HG03469 (cell line): ENCODE data around the gene SYTL3.
"Not testable (repeated sequence)": the region's sequence is repeated elsewhere in the genome, so short reads cannot be mapped to it uniquely, and the experiment has no call there.

Experiments used
- ATAC-seq: cut with Tn5 transposase; IDR thresholded peaks from one replicate; pipeline ENCODE4 v1.9.1; 2021; ENCODE audit warnings: mild to moderate bottlenecking, moderate library complexity, moderate number of reproducible peaks; ENCODE audit not compliant: unreplicated experiment

SYTL3 gene

DNA sequence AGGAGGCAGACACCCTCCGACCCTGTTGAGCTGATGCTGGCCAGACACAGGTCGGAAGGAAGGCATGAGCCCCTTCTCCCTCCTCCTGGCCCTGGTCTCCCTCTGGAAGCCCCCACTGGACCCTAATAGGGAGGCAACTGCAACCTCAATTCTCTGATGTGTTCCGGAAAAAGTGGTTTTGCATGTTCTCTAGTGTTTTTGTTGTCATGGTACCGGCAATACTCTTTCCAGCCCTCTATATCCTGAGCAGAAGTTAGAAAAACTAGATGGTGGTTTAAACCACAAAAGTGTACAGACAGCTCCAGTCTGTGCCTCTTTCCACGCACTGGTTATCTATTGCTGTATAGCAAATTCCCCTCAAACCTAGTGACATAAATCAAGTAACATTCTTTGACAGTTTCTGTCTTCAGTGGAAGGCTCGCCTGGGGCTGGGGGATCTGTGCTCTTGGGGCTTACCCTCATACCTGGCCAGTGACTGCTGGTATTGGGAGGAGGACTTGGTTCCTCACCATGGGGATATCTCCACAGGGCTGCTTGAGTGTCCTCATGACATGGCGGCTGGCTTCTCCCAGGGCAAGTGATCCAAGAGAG, 37.0 kb downstream of the SYTL3 start:
- ATAC-seq: no peak

DNA sequence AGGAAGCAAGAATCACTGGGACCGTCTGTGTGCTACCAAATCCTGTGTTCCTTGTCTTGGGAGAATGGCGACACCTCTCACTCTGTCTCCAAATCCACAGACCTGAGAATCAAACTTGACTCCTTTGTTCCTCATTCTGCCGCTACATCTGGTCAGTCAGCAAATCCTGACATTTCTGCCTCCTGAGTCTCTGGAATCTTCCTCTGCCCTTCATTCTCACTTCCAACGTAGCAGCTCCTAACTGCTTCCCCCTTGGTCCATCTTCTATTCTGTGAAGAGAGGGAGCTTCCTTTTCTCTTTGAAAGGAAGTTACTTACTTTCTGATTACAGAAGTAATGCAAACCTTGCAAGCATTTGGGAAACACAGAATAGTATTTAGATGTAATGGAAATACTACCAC, 37.7 kb downstream of the SYTL3 start:
- no peak for ATAC-seq

DNA sequence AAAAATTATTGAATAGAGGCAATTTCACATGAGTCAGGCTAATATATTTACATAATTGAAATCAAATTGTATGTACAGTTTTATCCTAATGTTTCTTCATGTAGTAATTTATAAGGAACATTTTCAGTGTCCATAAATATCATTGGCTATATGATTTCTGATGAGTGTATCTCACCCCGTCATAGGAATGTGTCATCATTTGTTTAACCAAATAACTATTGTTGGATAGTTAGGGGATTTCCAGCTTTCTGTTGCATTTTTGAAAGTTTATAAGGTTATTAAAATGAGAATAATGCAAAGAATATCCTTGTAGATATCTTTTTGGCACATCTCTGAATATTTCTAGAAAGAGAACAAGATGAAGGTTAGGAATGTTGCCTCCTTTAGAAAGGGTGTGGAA, 39.0 kb downstream of the SYTL3 start:
- ATAC-seq: no peak

DNA sequence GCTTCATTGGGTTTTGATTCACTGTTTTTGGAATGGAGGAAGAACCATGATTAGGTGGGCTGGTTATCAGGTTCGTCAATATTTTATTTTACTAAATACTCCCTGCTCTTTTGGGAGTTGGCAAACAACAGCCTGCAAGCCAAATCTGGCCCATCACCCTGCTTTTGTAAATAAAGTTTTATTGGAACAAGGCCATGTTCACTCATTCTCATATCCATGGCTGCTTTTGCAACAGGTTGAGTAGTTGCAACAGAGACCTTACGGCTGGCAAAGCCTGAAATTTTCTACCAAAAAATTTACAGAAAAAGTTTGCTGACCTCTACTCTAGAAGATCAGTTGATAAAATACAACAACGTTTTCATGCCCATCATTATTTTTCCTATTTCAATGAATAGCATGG, 45.1 kb downstream of the SYTL3 start:
- ATAC-seq: no peak

DNA sequence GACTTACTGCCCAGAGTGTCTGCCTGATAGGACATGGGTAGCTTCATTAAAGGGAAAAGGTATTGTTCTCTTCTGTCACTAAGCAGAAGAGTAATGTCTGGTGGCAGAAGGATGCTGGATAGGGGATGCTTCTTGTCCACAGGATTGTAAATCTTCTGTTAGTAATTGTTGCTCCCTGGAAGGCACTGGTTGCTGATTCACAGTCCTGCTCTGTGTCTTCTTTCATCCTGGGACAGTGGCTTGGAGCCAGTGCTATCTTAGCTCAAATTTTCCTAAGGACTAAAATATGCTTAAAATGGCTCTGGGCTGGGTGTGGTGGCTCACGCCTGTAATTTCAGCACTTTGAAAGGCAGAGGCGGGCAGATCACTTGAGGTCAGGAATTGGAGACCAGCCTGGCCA, 48.0 kb downstream of the SYTL3 start:
- ATAC-seq: no peak

DNA sequence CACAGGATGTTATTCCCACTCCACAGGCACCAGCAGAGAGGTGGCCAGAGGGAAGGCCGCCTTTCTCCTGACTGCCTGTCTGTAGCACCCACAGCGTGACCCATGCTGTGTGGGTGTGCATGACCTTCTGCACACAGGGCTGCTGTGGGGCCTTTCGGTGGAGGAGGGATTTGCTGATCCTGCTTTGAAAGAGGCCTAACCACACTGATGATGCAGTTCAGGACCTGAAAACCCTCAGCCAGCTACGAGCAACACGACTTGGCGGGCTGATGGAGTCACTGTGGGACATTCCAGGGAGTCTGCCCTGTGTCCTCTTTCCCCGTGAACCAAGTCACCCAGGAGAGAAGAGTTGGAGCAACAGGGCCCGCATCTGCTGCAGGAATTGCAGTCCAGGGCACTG, 49.1 kb downstream of the SYTL3 start:
- ATAC-seq: no peak

DNA sequence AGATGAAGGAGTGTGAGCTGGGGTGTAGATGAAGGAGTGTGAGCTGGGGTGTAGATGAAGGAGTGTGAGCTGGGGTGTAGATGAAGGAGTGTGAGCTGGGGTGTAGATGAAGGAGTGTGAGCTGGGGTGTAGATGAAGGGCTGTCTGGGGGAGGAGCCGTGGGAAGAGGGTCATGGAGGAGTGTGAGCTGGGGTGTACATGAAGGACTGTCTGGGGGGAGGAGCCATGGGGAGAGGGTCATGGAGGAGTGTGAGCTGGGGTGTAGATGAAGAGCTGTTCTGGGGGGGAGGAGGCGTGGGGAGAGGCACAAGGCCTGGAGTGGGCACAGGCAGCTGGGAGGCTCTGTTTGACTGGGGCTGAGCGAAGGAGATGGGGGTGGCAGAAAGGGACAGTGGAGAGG, 51.4 kb downstream of the SYTL3 start:
- ATAC-seq: not testable (repeated sequence)

DNA sequence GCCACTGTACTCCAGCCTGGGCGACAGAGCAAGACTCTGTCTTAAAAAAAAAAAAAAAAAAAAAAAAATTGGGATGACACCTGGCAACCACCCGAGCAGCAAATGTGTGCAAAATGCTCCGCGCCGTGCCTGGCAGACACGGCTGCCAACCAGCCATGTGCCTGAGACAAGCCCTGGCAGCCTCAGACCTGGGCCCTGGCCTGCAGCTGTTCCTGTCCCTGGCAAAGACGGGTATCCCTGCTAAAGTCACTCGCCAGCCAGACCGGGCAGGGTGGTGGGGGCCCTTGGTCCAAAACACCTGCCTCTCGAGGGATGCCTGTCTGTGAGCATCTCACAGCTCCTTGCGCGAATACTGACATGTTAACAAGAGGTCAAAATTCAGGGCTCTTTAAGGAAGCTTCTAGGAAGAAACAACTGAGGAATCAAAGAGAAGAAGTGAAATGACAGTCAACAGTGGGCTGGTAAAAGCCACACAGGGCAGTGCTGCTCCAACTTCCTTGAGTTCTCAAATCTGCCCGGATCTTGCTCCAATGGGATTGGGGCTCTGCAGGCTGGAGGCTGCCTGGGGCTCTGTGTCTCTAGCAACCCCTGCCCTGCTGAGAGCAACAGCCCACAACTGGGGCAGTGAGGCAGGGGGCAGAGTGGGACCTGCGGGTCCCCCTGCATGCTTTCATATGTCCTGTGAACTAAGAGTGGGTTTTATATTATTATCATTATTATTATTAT, 53.4 kb downstream of the SYTL3 start:
- no peak for ATAC-seq

DNA sequence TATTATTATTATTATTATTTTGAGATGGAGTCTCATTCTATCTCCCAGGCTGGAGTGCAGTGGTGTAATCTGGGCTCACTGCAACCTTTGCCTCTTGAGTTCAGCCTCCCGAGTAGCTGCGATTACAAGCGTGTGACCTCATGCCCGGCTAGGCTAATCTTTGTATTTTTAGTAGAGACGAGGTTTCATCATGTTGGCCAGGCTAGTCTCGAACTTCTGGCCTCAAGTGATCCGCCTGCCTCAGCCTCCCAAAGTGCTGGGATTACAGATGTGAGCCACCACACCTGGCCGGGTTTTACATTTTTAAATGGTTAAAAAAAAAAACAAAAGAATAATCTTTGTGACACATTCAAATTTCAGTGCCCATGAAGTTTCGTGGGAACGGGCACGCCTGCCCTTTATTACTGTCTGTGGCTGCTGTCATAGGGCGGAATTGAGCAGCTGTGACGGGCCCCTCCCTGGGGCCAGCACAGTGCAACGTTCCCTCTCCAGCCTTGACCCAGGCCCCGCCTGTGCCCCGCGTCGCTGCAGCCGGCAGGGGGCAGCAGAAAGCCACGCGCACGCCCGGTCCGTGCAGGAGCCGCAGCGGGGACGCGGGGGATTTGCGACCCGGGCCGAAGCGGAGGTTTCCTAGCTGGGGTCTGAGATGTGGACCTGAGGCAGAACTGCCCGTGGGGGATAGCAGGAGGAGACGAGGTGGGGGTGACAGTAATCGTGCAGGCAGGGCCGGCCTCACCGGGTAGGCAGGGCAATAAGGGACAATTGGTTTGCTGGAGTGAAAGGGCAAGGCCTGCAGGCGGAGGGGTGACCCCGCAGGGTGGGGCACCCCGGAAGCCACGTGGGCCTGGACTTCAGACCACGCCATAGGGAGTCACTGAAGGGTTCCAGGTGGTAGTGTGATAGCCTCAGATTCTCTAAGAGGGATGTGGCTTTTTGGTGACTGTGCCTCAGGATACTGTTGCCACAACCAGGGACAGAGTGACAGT, 54.3 kb downstream of the SYTL3 start:
- peak; percentile 86 for ATAC-seq

DNA sequence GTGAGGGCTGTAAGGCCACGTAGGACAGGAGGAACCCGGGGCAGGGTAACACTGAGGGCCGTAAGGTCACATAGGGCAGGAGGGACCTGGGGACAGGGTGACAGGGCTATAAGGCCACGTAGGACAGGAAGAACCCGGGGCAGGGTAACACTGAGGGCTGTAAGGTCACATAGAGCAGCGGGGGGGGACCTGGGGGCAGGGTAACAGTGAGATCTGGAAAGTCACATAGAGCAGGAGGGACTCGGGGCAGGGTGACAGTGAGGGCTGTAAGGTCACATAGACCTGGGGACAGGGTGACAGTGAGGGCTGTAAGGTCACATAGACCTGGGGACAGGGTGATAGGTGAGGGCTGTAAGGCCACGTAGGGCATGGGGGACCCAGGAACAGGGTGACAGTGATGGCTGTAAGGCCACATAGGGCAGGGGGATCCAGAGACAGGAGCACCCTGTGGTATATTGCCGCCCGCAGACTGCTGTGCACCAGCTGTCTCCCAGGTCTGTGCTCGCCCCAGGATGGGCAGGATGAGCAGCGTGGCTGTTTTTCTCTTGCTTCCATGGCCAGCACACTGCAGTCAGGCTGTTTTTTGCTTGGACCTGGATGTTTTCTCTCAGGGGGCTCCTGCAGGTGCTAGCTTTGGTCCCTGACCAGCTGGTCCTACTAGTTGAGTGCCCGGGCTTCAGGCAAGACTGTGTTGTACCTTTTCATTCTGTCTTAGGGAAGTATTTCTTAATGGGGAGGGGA, 55.7 kb downstream of the SYTL3 start:
- no peak for ATAC-seq

DNA sequence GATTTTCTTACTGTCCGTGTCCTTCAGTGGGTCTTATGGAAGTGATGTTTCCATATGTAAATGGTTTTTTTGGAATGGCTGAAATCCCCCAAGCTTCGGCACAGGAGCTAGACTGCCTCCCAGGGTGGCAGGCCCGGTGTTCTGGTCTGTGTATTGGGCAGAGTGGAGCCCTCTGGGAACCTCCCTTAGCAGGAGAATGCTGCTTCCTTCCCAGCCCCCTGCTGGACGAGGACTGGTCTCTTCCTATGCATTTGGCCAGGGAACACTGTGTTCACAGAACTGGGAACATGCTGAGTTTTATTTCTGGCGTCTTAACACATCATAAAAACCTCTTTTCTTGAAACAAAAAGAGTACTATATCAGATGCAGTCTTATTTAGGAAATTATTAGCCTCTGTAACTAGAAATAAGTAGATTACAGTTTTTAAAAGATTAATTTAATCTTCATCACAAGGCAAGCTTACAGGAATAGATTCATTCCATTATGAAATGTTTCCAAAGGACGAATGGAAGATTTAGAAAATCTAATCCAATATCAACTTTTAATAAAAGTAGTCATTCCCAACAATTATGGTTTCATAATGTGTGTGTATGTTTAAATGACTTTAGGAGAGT, 56.6 kb downstream of the SYTL3 start:
- no peak for ATAC-seq

DNA sequence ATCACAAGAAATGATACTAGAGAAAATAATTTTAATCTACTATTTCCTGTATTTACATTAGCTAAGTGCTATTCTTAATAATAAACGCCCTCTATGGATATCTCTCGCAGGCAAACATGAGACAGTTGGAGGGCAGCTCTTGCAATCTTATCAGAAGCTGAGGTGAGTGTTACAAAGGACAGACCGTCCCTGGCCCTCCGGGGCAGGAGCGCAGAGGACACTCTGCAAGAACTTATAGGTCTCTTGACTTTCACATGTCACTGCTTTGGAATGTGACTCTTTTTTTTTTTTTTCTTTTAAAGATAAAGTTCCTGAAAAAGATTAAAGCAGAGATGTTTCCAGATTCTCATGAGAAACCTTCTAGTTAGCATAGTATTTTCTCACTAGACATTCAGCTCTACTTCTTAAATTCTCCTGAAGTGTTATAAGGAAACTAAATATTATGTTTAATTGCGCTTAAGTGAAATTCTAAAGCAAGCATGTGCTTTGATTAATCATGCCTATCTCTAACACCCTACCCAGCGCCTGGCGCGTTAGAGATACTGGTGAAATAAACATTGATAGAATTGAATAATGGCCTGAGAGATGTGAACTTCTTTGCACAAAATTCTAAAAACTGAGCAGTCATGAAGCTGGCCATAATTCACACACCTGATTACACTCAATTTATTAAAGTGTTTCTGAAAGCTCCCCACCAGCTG, 57.4 kb downstream of the SYTL3 start:
- no peak for ATAC-seq

DNA sequence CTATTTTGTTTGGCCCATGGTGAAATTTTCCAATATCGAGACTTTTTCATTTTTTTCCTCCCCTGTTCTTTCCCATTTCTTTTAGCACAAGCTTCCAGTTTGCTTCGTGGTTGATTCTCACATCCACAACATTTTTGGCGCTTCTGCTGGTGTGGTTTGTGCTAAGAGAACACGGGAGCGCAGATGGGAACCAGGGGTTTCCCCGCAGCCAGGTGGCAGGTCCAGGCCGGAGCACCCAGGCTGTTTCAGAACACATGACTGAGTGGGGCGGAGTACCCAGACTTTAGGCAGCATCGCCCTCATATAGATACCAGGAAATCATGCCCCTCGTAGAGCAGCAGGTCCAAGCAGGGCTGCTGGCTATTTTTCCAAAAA, 58.0 kb downstream of the SYTL3 start:
- no peak for ATAC-seq

DNA sequence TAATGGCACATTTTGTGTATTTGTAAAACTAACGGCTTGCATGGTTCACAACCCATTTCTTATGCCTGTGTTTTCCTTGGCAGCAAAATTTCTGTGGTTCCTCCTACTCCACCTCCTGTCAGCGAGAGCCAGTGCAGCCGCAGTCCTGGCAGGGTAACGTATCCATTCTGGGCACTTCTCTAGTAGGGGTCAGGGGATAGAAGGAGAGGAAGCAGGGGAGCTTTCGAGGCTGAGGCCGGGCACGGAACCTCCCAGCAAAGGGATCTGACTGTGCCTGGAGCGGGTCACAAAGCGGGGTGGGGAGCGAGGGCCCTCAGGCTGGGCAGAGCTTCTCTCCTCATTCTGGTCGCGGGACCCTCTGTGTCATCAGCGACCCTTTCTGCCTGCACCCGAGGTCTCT, 58.4 kb downstream of the SYTL3 start:
- no peak for ATAC-seq

DNA sequence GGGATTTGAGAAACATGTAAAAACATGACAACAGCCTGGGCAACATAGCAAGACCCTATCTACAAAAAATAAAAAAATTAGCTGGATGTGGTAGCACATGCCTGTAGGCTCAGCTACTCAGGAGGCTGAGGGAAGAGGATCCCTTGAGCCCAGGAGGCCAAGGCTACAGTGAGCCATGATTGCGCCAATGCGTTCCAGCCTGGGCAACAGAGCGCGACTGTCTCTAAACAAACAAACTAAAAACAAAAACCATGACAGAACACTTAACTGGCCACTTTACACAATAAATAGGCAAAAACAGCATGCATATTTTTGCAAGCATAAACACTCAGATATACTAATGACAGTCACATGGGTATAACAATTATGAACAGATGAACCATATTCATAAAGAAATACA, 60.0 kb downstream of the SYTL3 start:
- no peak for ATAC-seq

DNA sequence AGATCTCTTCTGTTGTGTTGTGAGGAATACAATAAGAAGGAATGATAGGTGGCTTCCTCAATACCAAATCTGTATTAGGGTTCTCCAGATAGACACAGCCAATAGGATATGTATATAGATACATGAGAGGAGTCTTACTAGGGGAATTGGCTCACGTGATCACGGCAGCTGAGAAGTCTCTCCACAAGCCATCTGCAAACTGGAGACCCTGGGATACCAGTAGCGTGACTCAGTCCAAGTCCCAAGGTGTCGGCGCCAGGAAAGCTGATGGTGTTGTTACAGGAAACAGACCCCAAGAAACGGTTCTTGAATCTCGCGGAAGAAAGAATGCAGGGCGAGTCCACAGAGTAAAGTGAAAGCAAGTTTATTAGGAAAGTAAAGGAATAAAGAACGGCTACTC, 61.4 kb downstream of the SYTL3 start:
- no peak for ATAC-seq

DNA sequence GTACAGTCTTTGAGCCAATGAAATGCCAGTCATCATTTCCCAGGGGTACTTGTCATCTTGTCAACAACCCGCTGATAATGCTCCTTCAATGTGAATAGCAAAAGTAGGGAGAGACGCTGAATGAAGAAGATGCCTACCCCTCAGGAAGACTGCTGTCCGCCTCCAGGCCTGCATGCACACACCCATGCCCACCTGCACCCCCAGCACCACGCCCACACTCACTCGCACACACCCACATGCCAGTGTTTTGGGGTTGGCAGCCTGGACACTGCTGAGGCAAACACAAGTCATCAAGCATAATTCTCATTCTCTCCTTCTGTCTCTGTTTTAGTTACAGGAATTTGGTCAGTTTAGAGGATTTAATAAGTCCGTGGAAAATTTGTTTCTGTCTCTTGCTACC, 63.6 kb downstream of the SYTL3 start:
- ATAC-seq: no peak

DNA sequence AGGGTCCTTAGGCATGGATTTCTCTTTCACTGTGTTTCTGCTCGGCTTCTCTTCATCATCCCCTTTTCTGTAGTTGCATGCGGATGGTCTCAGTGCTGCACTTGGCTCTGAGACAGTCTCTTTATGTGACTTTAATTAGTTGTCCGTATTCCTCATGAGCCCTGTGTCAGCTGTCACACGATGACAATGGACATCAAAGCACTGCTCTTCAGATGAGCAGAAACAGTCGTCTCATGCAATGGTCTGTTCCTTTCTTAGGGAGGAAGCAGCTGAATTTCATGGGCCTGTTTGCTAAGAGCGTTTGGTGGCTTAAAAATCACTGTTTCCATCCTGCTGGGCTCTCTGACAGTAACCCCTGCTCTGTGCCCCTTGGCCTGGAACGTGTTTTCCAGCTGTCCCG, 64.9 kb downstream of the SYTL3 start:
- no peak for ATAC-seq

DNA sequence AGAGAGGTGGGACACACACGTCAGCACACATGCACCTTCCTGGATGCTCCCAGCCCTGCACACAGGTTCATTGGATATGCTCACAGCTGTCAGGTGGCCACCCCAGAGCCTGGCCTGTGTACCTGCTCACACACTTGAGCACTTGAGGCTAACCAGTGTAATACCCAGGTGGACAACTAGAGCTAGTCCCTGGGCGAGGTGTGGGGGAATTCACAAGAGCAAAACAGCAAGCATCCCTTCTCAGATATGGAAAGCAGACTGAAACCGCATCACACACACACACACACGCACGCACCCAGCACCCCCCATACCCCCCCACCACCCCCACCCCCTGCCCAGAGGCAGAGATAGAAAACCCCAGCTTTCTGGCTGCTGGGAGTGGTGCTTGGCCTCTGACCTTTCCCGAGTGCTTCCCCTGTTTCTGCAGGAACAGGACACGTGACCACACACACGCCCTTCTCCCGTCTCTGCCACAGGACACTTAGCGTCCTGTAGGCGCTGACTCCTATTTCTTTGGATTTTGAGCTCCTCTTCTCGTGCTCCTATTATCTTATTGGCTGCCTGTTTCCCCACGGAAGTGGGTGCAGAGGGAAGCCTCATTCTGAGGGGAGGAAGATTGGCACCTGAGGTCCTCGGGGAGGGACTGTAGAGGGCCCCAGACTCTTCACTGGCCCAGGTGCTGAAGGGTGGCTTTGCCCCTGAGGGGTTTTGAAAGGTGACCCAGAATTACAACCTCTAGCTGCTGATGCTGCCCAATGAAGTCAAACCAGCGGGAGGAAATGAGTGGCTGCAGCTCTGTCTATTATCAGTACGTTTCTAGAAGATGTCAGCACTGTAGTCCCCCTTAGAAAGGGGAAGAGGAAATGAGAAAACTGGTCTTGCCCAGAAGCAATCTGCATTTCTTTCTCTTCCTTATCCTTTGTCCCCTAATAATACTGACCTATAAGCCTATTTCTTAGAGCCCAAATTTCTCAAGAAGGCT, 65.8 kb downstream of the SYTL3 start:
- peak; percentile 48 for ATAC-seq
